ENCODE results near the gene SLC13A2. TPM values are rescaled to one million over a fixed set of nuclear protein-coding genes. Genes with fewer than 3 reads are reported as not detected.

SLC13A2 gene
- total RNA-seq, 2 donors from 2014 or later: 1.8 TPM; not detected in 1

- DNase-seq: no peak
- Histone ChIP-seq H3K27me3 (no peaks in the 10 kb centered on the region), H3K9me3 (no peaks in the 10 kb centered on the region), H3K27ac (no peak overlapping the region), H3K4me1 (no peaks in the 10 kb centered on the region), H3K36me3 (replicated peaks in 1 of 2; ENCODE audit: insufficient read depth in 1 of 2, low read depth in 2 of 2) (no peaks in the 10 kb centered on the region), H3K4me3 (no peak overlapping the region)
- no peak for ATAC-seq
- WGBS, 2 donors: 58 to 76% methylated on average over 4 of the region's 4 CpGs
- TF ChIP-seq, protein P1, sequence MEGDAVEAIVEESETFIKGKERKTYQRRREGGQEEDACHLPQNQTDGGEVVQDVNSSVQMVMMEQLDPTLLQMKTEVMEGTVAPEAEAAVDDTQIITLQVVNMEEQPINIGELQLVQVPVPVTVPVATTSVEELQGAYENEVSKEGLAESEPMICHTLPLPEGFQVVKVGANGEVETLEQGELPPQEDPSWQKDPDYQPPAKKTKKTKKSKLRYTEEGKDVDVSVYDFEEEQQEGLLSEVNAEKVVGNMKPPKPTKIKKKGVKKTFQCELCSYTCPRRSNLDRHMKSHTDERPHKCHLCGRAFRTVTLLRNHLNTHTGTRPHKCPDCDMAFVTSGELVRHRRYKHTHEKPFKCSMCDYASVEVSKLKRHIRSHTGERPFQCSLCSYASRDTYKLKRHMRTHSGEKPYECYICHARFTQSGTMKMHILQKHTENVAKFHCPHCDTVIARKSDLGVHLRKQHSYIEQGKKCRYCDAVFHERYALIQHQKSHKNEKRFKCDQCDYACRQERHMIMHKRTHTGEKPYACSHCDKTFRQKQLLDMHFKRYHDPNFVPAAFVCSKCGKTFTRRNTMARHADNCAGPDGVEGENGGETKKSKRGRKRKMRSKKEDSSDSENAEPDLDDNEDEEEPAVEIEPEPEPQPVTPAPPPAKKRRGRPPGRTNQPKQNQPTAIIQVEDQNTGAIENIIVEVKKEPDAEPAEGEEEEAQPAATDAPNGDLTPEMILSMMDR (IDR thresholded peaks at IDR 0.05): no peak
- no peak for TF ChIP-seq POLR2A (IDR thresholded peaks at IDR 0.05)
- intact Hi-C loops (cut with DNase I): no loop called here
Observed at GRCh38 chr17:28540231-28540630, 66.8 kb downstream of the SLC13A2 start.

DNA sequence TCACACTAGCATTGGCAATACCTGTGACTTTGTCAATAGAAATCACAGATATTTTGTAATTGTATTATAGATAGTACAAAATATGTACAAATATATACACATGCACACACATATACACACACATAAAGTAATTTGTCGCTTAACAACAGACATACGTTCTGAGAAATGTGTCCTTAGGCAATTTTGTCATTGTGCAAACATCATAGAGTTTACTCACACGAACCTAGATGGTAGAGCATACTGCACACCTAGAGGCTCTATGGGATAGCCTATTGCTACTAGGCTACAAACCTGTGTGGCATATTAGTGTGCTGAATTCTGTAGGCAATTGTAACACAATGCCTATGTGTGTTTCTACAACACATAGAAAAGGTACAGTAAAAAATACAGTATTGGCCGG lies 68.0 kb downstream of the SLC13A2 start:
- no peak for TF ChIP-seq POLR2A (IDR thresholded peaks at IDR 0.05)
- TF ChIP-seq, protein P1 (IDR thresholded peaks at IDR 0.05): no peak
- H3K4me3 ChIP-seq: no peak overlapping the region
- no peaks in the 10 kb centered on the region for H3K9me3 ChIP-seq
- H3K4me1 ChIP-seq: no peaks in the 10 kb centered on the region
- no peak overlapping the region for H3K27ac ChIP-seq
- 60 to 66% methylated on average over 4 of the region's 4 CpGs for WGBS, 2 donors
- no peaks in the 10 kb centered on the region for H3K27me3 ChIP-seq
- DNase-seq (no peak), ATAC-seq (no peak)
- no peaks in the 10 kb centered on the region for H3K36me3 ChIP-seq (replicated peaks in 1 of 2; ENCODE audit: insufficient read depth in 1 of 2, low read depth in 2 of 2)
- intact Hi-C loops (cut with DNase I): no loop called here

DNA sequence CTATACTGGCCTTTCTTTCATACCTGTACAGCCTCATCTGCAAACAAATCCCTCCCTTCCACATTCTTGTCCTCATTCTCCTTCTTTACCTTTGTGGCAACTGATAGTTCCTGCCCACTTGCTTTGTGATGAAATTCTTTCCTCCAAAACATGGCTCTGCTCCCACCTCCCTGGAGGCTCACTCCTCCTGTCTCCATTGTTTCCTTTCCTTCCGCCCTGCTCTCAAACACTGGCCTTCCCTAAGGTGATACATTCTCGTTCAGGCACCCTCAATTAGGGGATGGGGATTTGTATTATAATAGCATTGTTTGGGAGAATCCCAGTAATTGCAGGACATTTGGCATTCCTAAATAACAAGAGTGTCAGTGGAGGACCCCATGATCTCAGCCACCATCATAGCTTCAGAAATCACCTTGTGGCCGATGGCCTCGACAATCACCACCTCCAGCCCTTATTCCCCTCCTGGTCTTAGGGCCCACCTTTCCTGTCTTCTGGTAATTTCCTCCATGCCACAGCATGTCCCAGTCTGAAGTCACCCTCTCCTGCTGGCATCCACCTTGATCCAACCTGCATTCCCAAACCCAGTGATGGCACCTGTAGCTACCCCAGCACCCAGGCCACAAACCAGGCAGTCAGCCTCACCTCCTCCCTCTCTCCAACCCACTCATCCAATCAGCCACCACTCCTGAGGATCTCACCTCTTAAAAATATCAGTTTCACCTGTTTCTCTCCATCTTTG lies 71.1 kb downstream of the SLC13A2 start:
- no peak overlapping the region for H3K4me3 ChIP-seq
- no peaks in the 10 kb centered on the region for H3K36me3 ChIP-seq (replicated peaks in 1 of 2; ENCODE audit: insufficient read depth in 1 of 2, low read depth in 2 of 2)
- intact Hi-C loops (cut with DNase I): no loop called here
- ATAC-seq (no peak), DNase-seq (no peak)
- no peaks in the 10 kb centered on the region for H3K27me3 ChIP-seq
- H3K27ac ChIP-seq: no peak overlapping the region
- H3K9me3 ChIP-seq: no peaks in the 10 kb centered on the region
- 76 to 84% methylated on average over 4 of the region's 4 CpGs for WGBS, 2 donors
- H3K4me1 ChIP-seq: peaks cover 3% of the 10 kb centered on the region
- TF ChIP-seq POLR2A (IDR thresholded peaks at IDR 0.05): no peak
- TF ChIP-seq, protein P1 (IDR thresholded peaks at IDR 0.05): no peak

DNA sequence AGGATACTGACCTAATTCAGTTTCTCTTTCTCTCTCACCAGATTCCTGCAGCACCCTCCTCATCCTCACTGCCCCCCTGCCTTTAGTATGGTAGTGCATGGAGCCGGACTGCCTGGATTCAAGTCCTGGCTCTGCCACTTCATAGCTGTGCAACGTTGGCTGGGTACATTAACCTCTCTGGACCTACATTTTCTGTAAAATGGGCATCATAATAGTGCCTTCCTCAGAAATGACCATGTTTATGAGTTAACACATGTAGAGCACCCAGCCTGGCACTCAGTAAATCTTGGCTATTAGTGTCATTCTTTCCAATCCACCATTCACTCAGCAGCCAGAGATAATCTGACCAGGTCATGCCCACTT lies 71.7 kb downstream of the SLC13A2 start:
- TF ChIP-seq, protein P1 (IDR thresholded peaks at IDR 0.05): no peak
- TF ChIP-seq POLR2A (IDR thresholded peaks at IDR 0.05): no peak
- H3K36me3 ChIP-seq (replicated peaks in 1 of 2; ENCODE audit: insufficient read depth in 1 of 2, low read depth in 2 of 2): no peaks in the 10 kb centered on the region
- intact Hi-C loops (cut with DNase I): no loop called here
- WGBS, 2 donors: 54 to 68% methylated on average over 2 of the region's 2 CpGs
- H3K27ac ChIP-seq: no peak overlapping the region
- ATAC-seq (no peak), DNase-seq (no peak)
- peaks cover 3% of the 10 kb centered on the region for H3K4me1 ChIP-seq
- no peaks in the 10 kb centered on the region for H3K27me3 ChIP-seq
- H3K4me3 ChIP-seq: no peak overlapping the region
- no peaks in the 10 kb centered on the region for H3K9me3 ChIP-seq

Measured in body of pancreas (tissue), 4 donors.